ENCODE data around the gene SLC35B2. TPM values are rescaled to one million over a fixed set of nuclear protein-coding genes. Genes with fewer than 3 reads are reported as not detected.

Gene SLC35B2
- polyA plus RNA-seq, 3 donors from 2014 or later: 64.1 to 119 (median 69.1) TPM

DNA sequence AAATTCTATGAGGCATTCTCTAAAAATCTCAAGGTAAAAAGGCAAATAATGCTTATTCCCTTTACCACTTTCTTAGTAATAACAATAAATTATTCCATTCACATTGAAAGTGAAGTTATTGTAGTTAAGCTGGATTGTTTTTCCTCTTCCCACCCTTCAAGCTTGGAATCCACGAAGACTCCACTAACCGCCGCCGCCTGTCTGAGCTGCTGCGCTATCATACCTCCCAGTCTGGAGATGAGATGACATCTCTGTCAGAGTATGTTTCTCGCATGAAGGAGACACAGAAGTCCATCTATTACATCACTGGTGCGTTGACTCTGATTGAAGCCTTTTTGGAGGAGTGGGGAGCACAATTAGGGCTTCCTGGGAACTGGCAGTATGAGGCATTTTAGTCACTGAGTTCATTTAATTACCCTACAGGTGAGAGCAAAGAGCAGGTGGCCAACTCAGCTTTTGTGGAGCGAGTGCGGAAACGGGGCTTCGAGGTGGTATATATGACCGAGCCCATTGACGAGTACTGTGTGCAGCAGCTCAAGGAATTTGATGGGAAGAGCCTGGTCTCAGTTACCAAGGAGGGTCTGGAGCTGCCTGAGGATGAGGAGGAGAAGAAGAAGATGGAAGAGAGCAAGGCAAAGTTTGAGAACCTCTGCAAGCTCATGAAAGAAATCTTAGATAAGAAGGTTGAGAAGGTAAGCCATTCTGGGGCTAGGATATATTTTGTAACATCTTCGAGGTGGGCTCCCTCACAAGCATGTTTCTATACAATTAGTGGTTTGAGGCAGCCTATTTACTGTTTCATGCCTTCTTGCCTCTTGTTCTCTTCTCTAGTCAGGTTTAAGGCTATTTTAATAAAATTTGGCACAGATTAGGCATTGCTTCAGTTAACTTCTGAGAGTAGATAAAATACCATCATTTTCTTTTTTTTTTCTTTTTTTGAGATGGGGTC is 5.5 kb downstream of the SLC35B2 start:
- H3K27me3 Mint-ChIP-seq (ENCODE audit: low read depth in 3 of 3): peaks cover 24 to 42% (median 32%) of the 10 kb centered on the region in 3 donors
- H3K4me3 Mint-ChIP-seq: no peak overlapping the region
- peak overlapping the region in 4 of 6 donors; percentile 7 to 76 (median 40) for H3K27ac Mint-ChIP-seq
- peaks cover 42 to 72% of the 10 kb centered on the region in 2 donors for H3K4me1 Mint-ChIP-seq
- no peak for DNase-seq
- no peaks in the 10 kb centered on the region for H3K9me3 Mint-ChIP-seq
- H3K36me3 Mint-ChIP-seq: peaks cover 25 to 50% (median 29%) of the 10 kb centered on the region in 3 donors

- Mint-ChIP-seq H3K27ac (peak overlapping the region in 1 of 6 donors; percentile 23), H3K4me3 (no peak overlapping the region), H3K36me3 (peaks cover 25 to 50% (median 29%) of the 10 kb centered on the region in 3 donors), H3K27me3 (ENCODE audit: low read depth in 3 of 3) (peaks cover 22 to 39% (median 36%) of the 10 kb centered on the region in 3 donors), H3K9me3 (no peaks in the 10 kb centered on the region), H3K4me1 (peaks cover 35 to 62% of the 10 kb centered on the region in 2 donors)
- no peak for DNase-seq
These were observed 6.6 kb downstream of the SLC35B2 start for GRCh38 chr6:44250718-44251123.

DNA sequence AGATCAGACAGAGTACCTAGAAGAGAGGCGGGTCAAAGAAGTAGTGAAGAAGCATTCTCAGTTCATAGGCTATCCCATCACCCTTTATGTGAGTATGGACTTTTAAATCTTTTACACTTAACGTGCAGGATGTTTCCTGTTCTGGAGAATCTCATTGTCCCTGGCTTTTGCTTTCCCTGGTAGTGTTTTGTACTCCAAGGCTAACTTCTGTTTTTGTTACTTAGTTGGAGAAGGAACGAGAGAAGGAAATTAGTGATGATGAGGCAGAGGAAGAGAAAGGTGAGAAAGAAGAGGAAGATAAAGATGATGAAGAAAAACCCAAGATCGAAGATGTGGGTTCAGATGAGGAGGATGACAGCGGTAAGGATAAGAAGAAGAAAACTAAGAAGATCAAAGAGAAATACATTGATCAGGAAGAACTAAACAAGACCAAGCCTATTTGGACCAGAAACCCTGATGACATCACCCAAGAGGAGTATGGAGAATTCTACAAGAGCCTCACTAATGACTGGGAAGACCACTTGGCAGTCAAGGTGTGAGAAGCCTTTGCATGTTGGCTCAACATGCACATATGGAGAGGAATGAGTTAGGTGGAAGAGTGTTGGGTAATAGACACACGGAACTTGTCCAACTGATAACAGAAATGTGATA is 7.1 kb downstream of the SLC35B2 start:
- Mint-ChIP-seq H3K27ac (peak overlapping the region in 3 of 6 donors; percentile 23 to 70 (median 38)), H3K4me1 (peaks cover 40 to 62% of the 10 kb centered on the region in 2 donors), H3K4me3 (peak overlapping the region in 1 of 5 donors; percentile 34), H3K9me3 (no peaks in the 10 kb centered on the region), H3K27me3 (ENCODE audit: low read depth in 3 of 3) (peaks cover 24 to 41% (median 37%) of the 10 kb centered on the region in 3 donors), H3K36me3 (peaks cover 25 to 50% (median 29%) of the 10 kb centered on the region in 3 donors)
- DNase-seq: no peak

DNA sequence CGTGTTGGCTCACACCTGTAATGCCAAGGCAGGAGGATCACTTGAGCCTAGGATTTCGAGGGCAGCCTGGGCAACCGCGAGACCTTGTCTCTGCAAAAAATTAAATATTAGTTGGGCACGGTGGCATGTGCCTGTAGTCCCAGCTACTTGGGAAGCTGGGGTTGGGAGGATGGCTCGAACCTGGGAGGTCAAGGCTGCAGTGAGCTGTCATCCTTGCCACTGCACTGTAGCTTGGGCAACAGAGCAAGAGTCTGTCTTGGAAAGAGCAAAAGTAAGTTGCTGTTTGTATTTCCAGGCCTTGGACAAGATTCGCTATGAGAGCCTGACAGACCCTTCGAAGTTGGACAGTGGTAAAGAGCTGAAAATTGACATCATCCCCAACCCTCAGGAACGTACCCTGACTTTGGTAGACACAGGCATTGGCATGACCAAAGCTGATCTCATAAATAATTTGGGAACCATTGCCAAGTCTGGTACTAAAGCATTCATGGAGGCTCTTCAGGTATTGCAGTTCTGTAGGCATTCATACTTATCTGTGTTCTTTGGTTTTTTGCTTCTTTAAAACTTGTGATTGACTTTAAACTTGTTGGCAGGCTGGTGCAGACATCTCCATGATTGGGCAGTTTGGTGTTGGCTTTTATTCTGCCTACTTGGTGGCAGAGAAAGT is 8.1 kb downstream of the SLC35B2 start:
- Mint-ChIP-seq H3K27me3 (ENCODE audit: low read depth in 3 of 3) (peaks cover 22 to 35% (median 33%) of the 10 kb centered on the region in 3 donors), H3K27ac (peak overlapping the region in 5 of 6 donors; percentile 67 to 97 (median 96)), H3K4me1 (peaks cover 40 to 55% of the 10 kb centered on the region in 2 donors), H3K4me3 (peak overlapping the region; percentile 20 to 100 (median 97)), H3K9me3 (no peaks in the 10 kb centered on the region), H3K36me3 (peaks cover 25 to 44% (median 25%) of the 10 kb centered on the region in 3 donors)
- no peak for DNase-seq

- no peak for DNase-seq
- peaks cover 20 to 33% (median 31%) of the 10 kb centered on the region in 3 donors for H3K27me3 Mint-ChIP-seq (ENCODE audit: low read depth in 3 of 3)
- peaks cover 22 to 41% (median 25%) of the 10 kb centered on the region in 3 donors for H3K36me3 Mint-ChIP-seq
- H3K4me3 Mint-ChIP-seq: peak overlapping the region; percentile 93 to 100 (median 98)
- H3K27ac Mint-ChIP-seq: peak overlapping the region; percentile 67 to 97 (median 96)
- H3K9me3 Mint-ChIP-seq: no peaks in the 10 kb centered on the region
- H3K4me1 Mint-ChIP-seq: peaks cover 39 to 52% of the 10 kb centered on the region in 2 donors
These were observed 8.7 kb downstream of the SLC35B2 start for GRCh38 chr6:44248579-44248978.

GRCh38 chr6:44247338-44248302 is 9.7 kb downstream of the SLC35B2 start:
- H3K36me3 Mint-ChIP-seq: peaks cover 13 to 32% (median 20%) of the 10 kb centered on the region in 3 donors
- peaks cover 36 to 46% of the 10 kb centered on the region in 2 donors for H3K4me1 Mint-ChIP-seq
- peaks cover 18 to 31% (median 26%) of the 10 kb centered on the region in 3 donors for H3K27me3 Mint-ChIP-seq (ENCODE audit: low read depth in 3 of 3)
- peak; percentile 92 to 94 (median 94) for DNase-seq
- H3K9me3 Mint-ChIP-seq: no peaks in the 10 kb centered on the region
- peak overlapping the region; percentile 93 to 100 (median 98) for H3K4me3 Mint-ChIP-seq
- peak overlapping the region; percentile 95 to 97 (median 96) for H3K27ac Mint-ChIP-seq

GRCh38 chr6:44246663-44247337 is 10.5 kb downstream of the SLC35B2 start, which contains the start of gene HSP90AB1:
HSP90AB1 (plus strand) TSS chr6:44247101; CDS start chr6:44248630, 1,529 bp downstream.
- peak within 1 kb of the TSS; percentile 95 to 97 (median 96) for H3K27ac Mint-ChIP-seq
- H3K4me3 Mint-ChIP-seq: peak within 1 kb of the TSS; percentile 93 to 100 (median 98)
- H3K27me3 Mint-ChIP-seq (ENCODE audit: low read depth in 3 of 3): peaks cover 18 to 31% (median 26%) of the 10 kb centered on the region in 3 donors
- H3K36me3 Mint-ChIP-seq: peaks cover 8 to 25% (median 16%) of the 10 kb centered on the region in 3 donors
- DNase-seq: peak; percentile 93 to 95 (median 93)
- H3K9me3 Mint-ChIP-seq: no peaks in the 10 kb centered on the region
- peaks cover 36 to 41% of the 10 kb centered on the region in 2 donors for H3K4me1 Mint-ChIP-seq

GRCh38 chr6:44245912-44246662 is 11.2 kb downstream of the SLC35B2 start:
- peaks cover 34 to 36% of the 10 kb centered on the region in 2 donors for H3K4me1 Mint-ChIP-seq
- peak overlapping the region; percentile 95 to 97 (median 96) for H3K27ac Mint-ChIP-seq
- no peaks in the 10 kb centered on the region for H3K9me3 Mint-ChIP-seq
- peaks cover 5 to 18% (median 9%) of the 10 kb centered on the region in 3 donors for H3K36me3 Mint-ChIP-seq
- DNase-seq: peak; percentile 78 to 81 (median 79)
- peak overlapping the region; percentile 93 to 100 (median 98) for H3K4me3 Mint-ChIP-seq
- H3K27me3 Mint-ChIP-seq (ENCODE audit: low read depth in 3 of 3): peaks cover 18 to 31% (median 26%) of the 10 kb centered on the region in 3 donors

GRCh38 chr6:44245391-44245911 is 11.9 kb downstream of the SLC35B2 start:
- peaks cover 34 to 36% of the 10 kb centered on the region in 2 donors for H3K4me1 Mint-ChIP-seq
- H3K9me3 Mint-ChIP-seq: no peaks in the 10 kb centered on the region
- peaks cover 18 to 31% (median 26%) of the 10 kb centered on the region in 3 donors for H3K27me3 Mint-ChIP-seq (ENCODE audit: low read depth in 3 of 3)
- H3K27ac Mint-ChIP-seq: peak overlapping the region; percentile 86 to 97 (median 90)
- H3K4me3 Mint-ChIP-seq: peak overlapping the region; percentile 93 to 100 (median 98)
- no peak for DNase-seq
- H3K36me3 Mint-ChIP-seq: peaks cover 5 to 16% (median 5%) of the 10 kb centered on the region in 3 donors

DNA sequence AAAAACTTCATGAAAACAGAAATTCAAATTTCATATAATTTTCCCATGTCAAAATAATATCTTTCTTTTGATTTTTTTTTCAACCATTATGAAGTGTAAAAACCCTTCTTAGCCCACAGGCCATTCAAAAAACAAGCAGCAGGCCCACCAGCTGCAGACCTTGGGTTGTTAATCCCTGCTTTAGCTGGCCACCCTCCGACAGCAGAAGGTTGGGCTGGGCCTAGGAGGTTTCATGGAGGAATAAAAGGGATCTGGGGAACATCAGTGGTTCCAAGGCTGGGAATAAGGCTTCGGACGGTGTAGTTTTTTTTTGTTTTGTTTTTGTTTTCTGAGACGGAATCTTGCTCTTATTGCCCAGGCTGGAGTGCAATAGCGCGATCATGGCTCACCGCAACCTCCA is 14.0 kb downstream of the SLC35B2 start:
- no peak for DNase-seq
- H3K4me3 Mint-ChIP-seq: no peak overlapping the region
- no peaks in the 10 kb centered on the region for H3K36me3 Mint-ChIP-seq
- H3K9me3 Mint-ChIP-seq: no peaks in the 10 kb centered on the region
- H3K27ac Mint-ChIP-seq: no peak overlapping the region
- H3K4me1 Mint-ChIP-seq: peaks cover 17 to 23% of the 10 kb centered on the region in 2 donors
- peaks cover 18 to 25% (median 22%) of the 10 kb centered on the region in 3 donors for H3K27me3 Mint-ChIP-seq (ENCODE audit: low read depth in 3 of 3)
